ENCODE data around the gene SNUPN. TPM values are rescaled to one million over a fixed set of nuclear protein-coding genes. Genes with fewer than 3 reads are reported as not detected.
"Not testable (repeated sequence)": the region's sequence is repeated elsewhere in the genome, so short reads cannot be mapped to it uniquely, and the experiment has no call there.

The SNUPN gene
- total RNA-seq, 4 donors from 2014 or later: 8.7 to 19.1 (median 13.5) TPM

GRCh38 chr15:75583701-75584100 lies 41.8 kb downstream of the SNUPN start:
- no peak overlapping the region for H3K27ac ChIP-seq
- no peak for DNase-seq
- WGBS, 2 donors: 40 to 66% methylated on average over 4 to 5 of the region's 5 CpGs
- H3K9me3 ChIP-seq: no peaks in the 10 kb centered on the region
- intact Hi-C loops (cut with DNase I): no loop called here
- no peaks in the 10 kb centered on the region for H3K36me3 ChIP-seq
- peaks cover 0 to 14% (median 6%) of the 10 kb centered on the region in 3 donors for H3K4me1 ChIP-seq
- no peak for TF ChIP-seq POLR2A (IDR thresholded peaks at IDR 0.05)
- TF ChIP-seq, protein P1, sequence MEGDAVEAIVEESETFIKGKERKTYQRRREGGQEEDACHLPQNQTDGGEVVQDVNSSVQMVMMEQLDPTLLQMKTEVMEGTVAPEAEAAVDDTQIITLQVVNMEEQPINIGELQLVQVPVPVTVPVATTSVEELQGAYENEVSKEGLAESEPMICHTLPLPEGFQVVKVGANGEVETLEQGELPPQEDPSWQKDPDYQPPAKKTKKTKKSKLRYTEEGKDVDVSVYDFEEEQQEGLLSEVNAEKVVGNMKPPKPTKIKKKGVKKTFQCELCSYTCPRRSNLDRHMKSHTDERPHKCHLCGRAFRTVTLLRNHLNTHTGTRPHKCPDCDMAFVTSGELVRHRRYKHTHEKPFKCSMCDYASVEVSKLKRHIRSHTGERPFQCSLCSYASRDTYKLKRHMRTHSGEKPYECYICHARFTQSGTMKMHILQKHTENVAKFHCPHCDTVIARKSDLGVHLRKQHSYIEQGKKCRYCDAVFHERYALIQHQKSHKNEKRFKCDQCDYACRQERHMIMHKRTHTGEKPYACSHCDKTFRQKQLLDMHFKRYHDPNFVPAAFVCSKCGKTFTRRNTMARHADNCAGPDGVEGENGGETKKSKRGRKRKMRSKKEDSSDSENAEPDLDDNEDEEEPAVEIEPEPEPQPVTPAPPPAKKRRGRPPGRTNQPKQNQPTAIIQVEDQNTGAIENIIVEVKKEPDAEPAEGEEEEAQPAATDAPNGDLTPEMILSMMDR (IDR thresholded peaks at IDR 0.05): no peak
- no peaks in the 10 kb centered on the region for H3K27me3 ChIP-seq
- no peak overlapping the region for H3K4me3 ChIP-seq

GRCh38 chr15:75582943-75583342 lies 42.6 kb downstream of the SNUPN start:
- H3K9me3 ChIP-seq; intact Hi-C loops (cut with DNase I); H3K27me3 ChIP-seq; DNase-seq; H3K27ac ChIP-seq; H3K4me3 ChIP-seq; H3K36me3 ChIP-seq: not testable (repeated sequence)
- H3K4me1 ChIP-seq: peaks cover 0 to 18% (median 6%) of the 10 kb centered on the region in 3 donors
- WGBS, 2 donors: 88 to 98% methylated on average over 5 of the region's 5 CpGs

DNA sequence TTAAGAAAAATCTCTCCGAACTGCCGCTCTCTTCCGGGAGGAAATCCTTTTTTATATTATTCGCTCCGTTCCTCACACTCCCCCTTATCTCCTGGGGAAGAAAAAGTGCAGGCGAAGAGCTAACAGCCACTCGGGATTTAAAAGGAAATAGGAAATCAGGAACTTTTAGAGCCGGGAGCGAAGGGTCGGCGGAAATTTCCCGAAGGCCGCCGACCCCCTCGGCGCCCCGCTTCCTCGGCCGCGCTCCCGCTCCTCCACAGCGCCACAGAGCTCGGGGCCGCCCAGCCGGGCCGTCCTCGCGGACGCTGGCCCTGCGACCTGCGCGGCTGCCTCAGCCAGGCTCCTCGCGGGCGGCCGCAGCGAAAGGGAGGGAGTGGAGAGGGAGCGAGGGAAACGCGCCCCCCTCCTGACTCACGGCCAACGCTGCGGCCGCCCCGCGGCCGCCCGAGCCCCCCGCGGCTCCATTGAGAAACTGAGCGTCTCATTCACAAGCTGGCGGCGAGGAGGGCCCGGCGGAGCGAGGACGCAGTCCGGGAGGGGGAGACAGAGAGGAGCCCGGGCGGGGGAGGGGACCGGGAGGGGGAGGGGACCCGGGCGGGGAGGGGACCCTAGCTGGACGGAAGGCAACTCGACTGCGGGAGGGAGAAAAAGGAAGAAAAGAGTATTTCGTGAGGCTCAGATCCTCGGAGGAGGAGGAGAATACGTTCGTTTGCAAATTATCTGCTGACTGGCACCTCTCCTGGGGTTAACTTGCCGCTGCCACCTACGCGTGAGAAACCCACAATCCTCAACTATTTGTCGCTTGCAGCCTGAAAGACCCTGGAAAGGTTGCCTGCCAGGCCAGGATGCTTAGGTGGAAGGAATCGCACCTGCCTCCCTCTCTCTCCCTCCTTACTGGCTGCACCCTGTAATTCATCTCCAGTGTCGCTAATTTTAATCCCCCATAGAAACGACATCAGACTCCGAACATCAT lies 46.3 kb downstream of the SNUPN start, which contains the start of gene PTPN9:
PTPN9 (minus strand) TSS at position 368 of the 973 bp plus-strand sequence. CDS start 539 bp downstream, outside the sequence.
- H3K36me3 ChIP-seq: no peaks in the 10 kb centered on the region
- no peaks in the 10 kb centered on the region for H3K9me3 ChIP-seq
- no peak for DNase-seq
- TF ChIP-seq POLR2A (IDR thresholded peaks at IDR 0.05): peak in 2 of 4 donors; percentile 15 to 35
- TF ChIP-seq, protein P1 (IDR thresholded peaks at IDR 0.05): peak in 4 of 6 experiments; percentile 7 to 55 (median 43)
- 2% methylated on average over 17 to 46 of the region's 78 CpGs for WGBS, 2 donors
- H3K4me1 ChIP-seq: peaks cover 6 to 34% (median 25%) of the 10 kb centered on the region in 3 donors
- peak within 1 kb of the TSS; percentile 67 to 98 (median 84) for H3K4me3 ChIP-seq
- no peaks in the 10 kb centered on the region for H3K27me3 ChIP-seq
- intact Hi-C loops (cut with DNase I): no loop called here
- peak within 1 kb of the TSS; percentile 91 to 93 (median 92) for H3K27ac ChIP-seq

- Histone ChIP-seq H3K27me3 (no peaks in the 10 kb centered on the region), H3K9me3 (no peaks in the 10 kb centered on the region), H3K4me1 (peaks cover 6 to 37% (median 25%) of the 10 kb centered on the region in 3 donors), H3K27ac (peak overlapping the region; percentile 91 to 93 (median 92)), H3K4me3 (peak overlapping the region; percentile 67 to 98 (median 84)), H3K36me3 (no peaks in the 10 kb centered on the region)
- DNase-seq: no peak
- intact Hi-C loops (cut with DNase I): no loop called here
- WGBS, 2 donors: 0% methylated on average over 3 of the region's 77 CpGs
- TF ChIP-seq, protein P1 (IDR thresholded peaks at IDR 0.05): peak in 3 of 6 experiments; percentile 3 to 9 (median 4)
- TF ChIP-seq POLR2A (IDR thresholded peaks at IDR 0.05): no peak
These were observed 47.2 kb downstream of the SNUPN start for GRCh38 chr15:75578173-75578947.

GRCh38 chr15:75577401-75578172 lies 47.9 kb downstream of the SNUPN start:
- no peak for TF ChIP-seq POLR2A (IDR thresholded peaks at IDR 0.05)
- TF ChIP-seq, protein P1 (IDR thresholded peaks at IDR 0.05): no peak
- H3K9me3 ChIP-seq: no peaks in the 10 kb centered on the region
- intact Hi-C loops (cut with DNase I): no loop called here
- H3K36me3 ChIP-seq: no peaks in the 10 kb centered on the region
- DNase-seq: no peak
- 0 to 4% methylated on average over 11 to 13 of the region's 13 CpGs for WGBS, 2 donors
- H3K27me3 ChIP-seq: no peaks in the 10 kb centered on the region
- peaks cover 6 to 38% (median 26%) of the 10 kb centered on the region in 3 donors for H3K4me1 ChIP-seq
- H3K27ac ChIP-seq: peak overlapping the region; percentile 91 to 93 (median 92)
- peak overlapping the region; percentile 67 to 98 (median 84) for H3K4me3 ChIP-seq
